DOHH2 (cell line): Measurements from ENCODE around the gene PPP1R13B.

Source experiments
- EZH2phosphoT487 ChIP-seq: fragments of 200-600 bp; sonication (generic); IDR thresholded peaks from 2 replicates; pipeline ENCODE4 v1.6.1; 2017; ENCODE audit warnings: borderline replicate concordance, mild to moderate bottlenecking, antibody characterized with exemption, low read length, moderate library complexity, mixed read lengths
- TF ChIP-seq, protein P1 (sequence below): fragments of 200-600 bp; sonication (generic); IDR thresholded peaks from one replicate; pipeline ENCODE4 v1.5.1; 2014; ENCODE audit warnings: antibody characterized with exemption, mild to moderate bottlenecking, low read depth, low read length; ENCODE audit not compliant: poor library complexity, severe bottlenecking

DNA sequence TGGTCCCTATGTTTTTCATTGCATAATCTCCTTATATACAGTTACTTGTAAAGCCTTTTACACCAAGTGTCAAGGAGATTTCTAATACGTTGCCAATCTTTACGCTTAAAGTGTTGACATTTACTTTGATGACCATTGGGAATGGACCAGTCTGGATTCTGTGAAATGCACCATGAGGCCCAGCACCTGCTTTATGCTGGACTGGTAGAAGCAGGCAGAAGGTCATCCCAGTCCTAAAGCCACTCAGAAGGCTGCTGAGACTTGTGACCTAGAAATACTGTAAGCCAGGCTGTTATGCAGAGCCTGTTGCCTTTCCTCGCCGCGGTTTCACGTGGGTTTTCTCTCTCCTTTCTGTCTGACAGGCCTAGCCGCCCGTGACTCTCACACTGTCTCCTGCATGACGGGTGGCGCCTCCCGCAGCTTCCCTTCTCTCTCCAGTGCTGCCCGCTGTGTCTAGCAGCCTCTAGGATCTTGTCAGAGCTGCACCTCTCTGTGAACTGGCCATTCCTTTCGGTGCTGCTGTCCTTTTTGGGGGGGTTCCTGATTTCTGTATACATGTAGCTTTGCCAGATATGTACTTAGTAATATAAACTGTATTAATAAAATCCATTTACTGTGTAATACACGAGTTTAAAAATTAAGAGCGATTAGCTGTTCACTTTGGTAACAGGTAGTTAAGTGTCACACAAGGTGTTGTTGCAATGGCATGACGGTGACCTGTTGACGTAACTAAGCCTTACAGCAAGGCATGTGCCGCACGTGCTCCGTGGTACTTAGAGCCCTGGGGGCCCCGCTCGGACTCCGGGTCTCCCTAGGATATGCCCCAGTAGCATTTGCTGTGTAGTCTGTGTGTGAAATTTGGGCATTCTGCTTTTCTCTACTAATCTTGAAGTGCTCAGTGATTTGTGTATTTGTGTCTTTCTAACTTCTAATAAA, 161.8 kb downstream of the PPP1R13B start:
- TF ChIP-seq, protein P1, sequence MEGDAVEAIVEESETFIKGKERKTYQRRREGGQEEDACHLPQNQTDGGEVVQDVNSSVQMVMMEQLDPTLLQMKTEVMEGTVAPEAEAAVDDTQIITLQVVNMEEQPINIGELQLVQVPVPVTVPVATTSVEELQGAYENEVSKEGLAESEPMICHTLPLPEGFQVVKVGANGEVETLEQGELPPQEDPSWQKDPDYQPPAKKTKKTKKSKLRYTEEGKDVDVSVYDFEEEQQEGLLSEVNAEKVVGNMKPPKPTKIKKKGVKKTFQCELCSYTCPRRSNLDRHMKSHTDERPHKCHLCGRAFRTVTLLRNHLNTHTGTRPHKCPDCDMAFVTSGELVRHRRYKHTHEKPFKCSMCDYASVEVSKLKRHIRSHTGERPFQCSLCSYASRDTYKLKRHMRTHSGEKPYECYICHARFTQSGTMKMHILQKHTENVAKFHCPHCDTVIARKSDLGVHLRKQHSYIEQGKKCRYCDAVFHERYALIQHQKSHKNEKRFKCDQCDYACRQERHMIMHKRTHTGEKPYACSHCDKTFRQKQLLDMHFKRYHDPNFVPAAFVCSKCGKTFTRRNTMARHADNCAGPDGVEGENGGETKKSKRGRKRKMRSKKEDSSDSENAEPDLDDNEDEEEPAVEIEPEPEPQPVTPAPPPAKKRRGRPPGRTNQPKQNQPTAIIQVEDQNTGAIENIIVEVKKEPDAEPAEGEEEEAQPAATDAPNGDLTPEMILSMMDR: no peak
- TF ChIP-seq EZH2phosphoT487: no peak
